ENCODE data around the gene NT5C3B. TPM values are rescaled to one million over a fixed set of nuclear protein-coding genes. Genes with fewer than 3 reads are reported as not detected.
"Not testable (repeated sequence)": the region's sequence is repeated elsewhere in the genome, so short reads cannot be mapped to it uniquely, and the experiment has no call there.

NT5C3B gene
- total RNA-seq, 1 experiment from 2014 or later = 86.8 TPM

GRCh38 chr17:41784207-41784744, 51.8 kb downstream of the NT5C3B start:
- DNase-seq (ENCODE audit: low spot score) = peak; percentile 46

- DNase-seq (ENCODE audit: low spot score) = no peak
These were observed 53.9 kb downstream of the NT5C3B start for GRCh38 chr17:41782142-41782541.

- no peak for DNase-seq (ENCODE audit: low spot score)
These were observed 54.5 kb downstream of the NT5C3B start for GRCh38 chr17:41781404-41782110.

- no peak for DNase-seq (ENCODE audit: low spot score)
These were observed 56.1 kb downstream of the NT5C3B start for GRCh38 chr17:41779954-41780353.

GRCh38 chr17:41777574-41778188, 58.4 kb downstream of the NT5C3B start:
- DNase-seq (ENCODE audit: low spot score) = peak; percentile 93

GRCh38 chr17:41777157-41777573, 58.9 kb downstream of the NT5C3B start:
- DNase-seq (ENCODE audit: low spot score) = peak; percentile 48

GRCh38 chr17:41776262-41776900, 59.7 kb downstream of the NT5C3B start:
- DNase-seq (ENCODE audit: low spot score) = not testable (repeated sequence)

- DNase-seq (ENCODE audit: low spot score) = no peak
These were observed 60.4 kb downstream of the NT5C3B start for GRCh38 chr17:41775394-41776226.

Other genes with a start within 250 kb of the NT5C3B start
- not detected in 2 replicates for gene KRT14, start 249.3 kb downstream of the NT5C3B start, total RNA-seq (2014; rRNA removed; shearing (Covaris generic))
- 2.5 and 3.2 TPM in 2 replicates for gene KRT16, start 223.5 kb downstream of the NT5C3B start, total RNA-seq (2014; rRNA removed; shearing (Covaris generic))
- 81.4 and 83.8 TPM in 2 replicates for gene KRT17, start 211.7 kb downstream of the NT5C3B start, total RNA-seq (2014; rRNA removed; shearing (Covaris generic))
- gene EIF1, start 147.3 kb downstream of the NT5C3B start, total RNA-seq (2014; rRNA removed; shearing (Covaris generic)) = 86.6 and 90.0 TPM in 2 replicates
- not detected in 2 replicates for gene GAST, start 123.9 kb downstream of the NT5C3B start, total RNA-seq (2014; rRNA removed; shearing (Covaris generic))
- 0.06 TPM in 1 of 2 replicates, not detected in the other for gene HAP1, start 101.6 kb downstream of the NT5C3B start, total RNA-seq (2014; rRNA removed; shearing (Covaris generic))
- gene JUP, start 49.5 kb downstream of the NT5C3B start, total RNA-seq (2014; rRNA removed; shearing (Covaris generic)) = 5.5 and 5.9 TPM in 2 replicates
- 53.6 and 57.5 TPM in 2 replicates for gene P3H4, start 24.3 kb downstream of the NT5C3B start, total RNA-seq (2014; rRNA removed; shearing (Covaris generic))
- gene FKBP10, start 23.2 kb downstream of the NT5C3B start, total RNA-seq (2014; rRNA removed; shearing (Covaris generic)) = 90.7 and 91.9 TPM in 2 replicates
- not detected in 2 replicates for gene KLHL10, start 1.6 kb upstream of the NT5C3B start, total RNA-seq (2014; rRNA removed; shearing (Covaris generic))
- 14.2 and 14.3 TPM in 2 replicates for gene KLHL11, start 29.2 kb upstream of the NT5C3B start, total RNA-seq (2014; rRNA removed; shearing (Covaris generic))
- 98.9 and 101 TPM in 2 replicates for gene ACLY, start 82.7 kb upstream of the NT5C3B start, total RNA-seq (2014; rRNA removed; shearing (Covaris generic))
- 1.2 and 1.4 TPM in 2 replicates for gene ODAD4, start 94.4 kb upstream of the NT5C3B start, total RNA-seq (2014; rRNA removed; shearing (Covaris generic))
- 47.5 and 64.8 TPM in 2 replicates for gene CNP, start 130.6 kb upstream of the NT5C3B start, total RNA-seq (2014; rRNA removed; shearing (Covaris generic))
- 86.7 and 109 TPM in 2 replicates for gene DNAJC7, start 181.2 kb upstream of the NT5C3B start, total RNA-seq (2014; rRNA removed; shearing (Covaris generic))
- gene NKIRAS2, start 183.9 kb upstream of the NT5C3B start, total RNA-seq (2014; rRNA removed; shearing (Covaris generic)) = 23.9 and 36.9 TPM in 2 replicates
- gene C17orf113, start 214.4 kb upstream of the NT5C3B start, total RNA-seq (2014; rRNA removed; shearing (Covaris generic)) = 0.19 and 0.62 TPM in 2 replicates